PFSK-1 (cell line): ENCODE data around the gene MEF2D.

Experiments used
- FOXP2 ChIP-seq: optimal IDR thresholded peaks from 2 replicates; pipeline ENCODE3; 2011; ENCODE audit warnings: borderline replicate concordance, control low read depth, inconsistent platforms; ENCODE audit not compliant: insufficient read depth; ENCODE audit errors: extremely low read length, extremely low read depth
- POLR2AphosphoS5 ChIP-seq: IDR thresholded peaks from 2 replicates; pipeline ENCODE4 v1.6.1; 2012; ENCODE audit warnings: low read depth, mild to moderate bottlenecking, control low read depth, low read length, moderate library complexity
- REST ChIP-seq, 2 experiments: IDR thresholded peaks; 2 replicates each; pipeline versions ENCODE4 v1.6.1 to v1.8.0; 2011 to 2012; ENCODE audit warnings: low read depth in 2 of 2, low read length in 2 of 2, control low read depth in 1 of 2, inconsistent platforms in 1 of 2, mild to moderate bottlenecking in 1 of 2, moderate library complexity in 1 of 2; ENCODE audit not compliant: insufficient read depth in 1 of 2
- SIN3A ChIP-seq: IDR thresholded peaks from 2 replicates; pipeline ENCODE4 v1.6.1; 2012; ENCODE audit warnings: mild to moderate bottlenecking, low read length, moderate library complexity, borderline replicate concordance; ENCODE audit not compliant: insufficient read depth
- TAF1 ChIP-seq: IDR thresholded peaks from 2 replicates; pipeline ENCODE4 v1.6.1; 2012; ENCODE audit warnings: low read length, control low read depth, borderline replicate concordance; ENCODE audit not compliant: insufficient read depth

MEF2D gene

GRCh38 chr1:156467906-156468305 lies 32.7 kb downstream of the MEF2D start:
- TF ChIP-seq REST (IDR thresholded peaks at IDR 0.05; ENCODE audit: insufficient read depth in 1 of 2, low read depth in 2 of 2, low read length in 2 of 2) = no peak

GRCh38 chr1:156467385-156467784 lies 33.2 kb downstream of the MEF2D start:
- TF ChIP-seq POLR2AphosphoS5 (no peak), REST (IDR thresholded peaks at IDR 0.05; ENCODE audit: insufficient read depth in 1 of 2, low read depth in 2 of 2, low read length in 2 of 2) (no peak), FOXP2 (no peak), TAF1 (no peak), SIN3A (no peak)

GRCh38 chr1:156465747-156466365 lies 34.7 kb downstream of the MEF2D start:
- TF ChIP-seq TAF1 (no peak), POLR2AphosphoS5 (no peak), REST (IDR thresholded peaks at IDR 0.05; ENCODE audit: insufficient read depth in 1 of 2, low read depth in 2 of 2, low read length in 2 of 2) (no peak), FOXP2 (no peak), SIN3A (no peak)

- TF ChIP-seq REST (IDR thresholded peaks at IDR 0.05; ENCODE audit: insufficient read depth in 1 of 2, low read depth in 2 of 2, low read length in 2 of 2) = no peak
- no peak for TF ChIP-seq POLR2AphosphoS5
- TF ChIP-seq TAF1 = no peak
- TF ChIP-seq FOXP2 = no peak
- TF ChIP-seq SIN3A = no peak
Observed at GRCh38 chr1:156464825-156465452, 35.6 kb downstream of the MEF2D start.

GRCh38 chr1:156464335-156464734 lies 36.2 kb downstream of the MEF2D start:
- TF ChIP-seq POLR2AphosphoS5 (no peak), REST (IDR thresholded peaks at IDR 0.05; ENCODE audit: insufficient read depth in 1 of 2, low read depth in 2 of 2, low read length in 2 of 2) (no peak), SIN3A (no peak), TAF1 (no peak), FOXP2 (no peak)
